Lower leg skin (tissue), 4 donors: ENCODE measurements around the gene CAPN5. TPM values are rescaled to one million over a fixed set of nuclear protein-coding genes. Genes with fewer than 3 reads are reported as not detected.

Source experiments
- DNase-seq, 2 donors: peaks; one replicate each; pipeline ENCODE4 v3.0.0-alpha.2; 2019; ENCODE audit warnings: low spot score in 2 of 2
- H3K4me3 ChIP-seq: fragments of 200-600 bp; sonication (generic); 2 replicates; pipeline ENCODE4 v1.5.1; 2017; ENCODE audit warnings: mild to moderate bottlenecking, low read depth; ENCODE audit not compliant: poor library complexity, severe bottlenecking
- CTCF ChIP-seq, 3 donors: fragments of 450-650 bp; IDR thresholded peaks; one replicate each; pipeline ENCODE4 v1.5.1; 2016; ENCODE audit warnings: antibody characterized with exemption in 3 of 3, mild to moderate bottlenecking in 3 of 3, moderate library complexity in 2 of 3
- POLR2A ChIP-seq, 2 donors: fragments of 450-650 bp; IDR thresholded peaks; one replicate each; pipeline ENCODE4 v1.6.1; 2016 to 2017; ENCODE audit warnings: antibody characterized with exemption in 2 of 2, mild to moderate bottlenecking in 1 of 2, moderate library complexity in 1 of 2
- WGBS, 2 donors: methylation state at CpG; one replicate each; pipeline ENCODE4 v1.1.5; 2018; 5-methylcytosine and 5-hydroxymethylcytosine counted together
- intact Hi-C: fragments of 100-400 bp; cut with DNase I; formaldehyde crosslinking; loops from one replicate; pipeline ENCODE4 v1.15.0; 2023; ENCODE audit warnings: low total_unique reads
- total RNA-seq, 4 donors: library from RNA; depleted of rRNA; stranded (reverse); fragments of >200 nt; gene quantifications; one replicate each; pipeline ENCODE4 v1.1.0, GENCODE V29; 2016

Gene CAPN5
- total RNA-seq, 4 donors from 2014 or later: 0.38 to 1.9 (median 1.2) TPM

DNA sequence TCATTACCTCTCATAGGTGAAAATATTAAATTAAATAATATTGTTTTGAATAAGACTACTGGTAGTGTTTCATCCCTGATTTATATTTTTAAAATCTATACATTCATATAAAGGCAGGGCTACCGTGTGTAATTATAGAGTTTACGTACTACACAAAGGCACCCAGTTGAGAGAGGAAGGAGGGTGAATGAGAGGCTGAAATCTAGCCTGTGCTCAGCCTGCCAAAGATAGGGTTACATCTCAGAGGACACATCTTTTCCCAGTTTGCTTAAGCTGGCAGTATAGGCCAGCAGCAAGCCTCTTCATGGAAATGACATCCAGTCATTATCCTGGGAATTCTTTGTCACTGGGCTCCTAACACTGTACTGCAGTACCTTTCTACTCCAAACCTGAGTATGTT lies 40.0 kb upstream of the CAPN5 start:
- 78 to 85% methylated on average over 2 of the region's 2 CpGs for WGBS, 2 donors
- no peak overlapping the region for H3K4me3 ChIP-seq
- no peak for DNase-seq
- no peak for TF ChIP-seq POLR2A (IDR thresholded peaks at IDR 0.05)
- TF ChIP-seq CTCF (IDR thresholded peaks at IDR 0.05): no peak
- intact Hi-C loops: no loop called here

DNA sequence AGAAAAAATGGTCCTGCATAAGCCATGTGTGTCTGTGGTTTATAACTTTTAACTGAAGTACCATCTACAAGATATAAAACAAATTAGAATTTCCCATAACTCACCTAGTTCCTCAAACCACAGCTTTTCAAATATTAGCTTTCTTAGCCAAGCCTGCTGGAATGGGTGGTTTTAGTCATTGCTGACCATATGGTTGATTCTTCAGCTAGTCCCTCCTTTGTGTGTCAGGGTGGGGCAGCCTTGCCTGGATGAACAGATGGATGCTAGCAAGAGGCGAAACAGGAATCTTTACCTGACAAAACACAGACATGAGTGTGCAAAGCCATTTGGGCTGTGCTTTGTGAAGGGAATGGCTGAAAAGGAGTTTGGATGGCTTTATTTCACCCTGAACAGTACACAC lies 39.5 kb upstream of the CAPN5 start:
- 68 to 85% methylated on average over 1 of the region's 1 CpG for WGBS, 2 donors
- intact Hi-C loops: no loop called here
- DNase-seq: no peak
- no peak for TF ChIP-seq CTCF (IDR thresholded peaks at IDR 0.05)
- no peak for TF ChIP-seq POLR2A (IDR thresholded peaks at IDR 0.05)
- H3K4me3 ChIP-seq: no peak overlapping the region

- TF ChIP-seq CTCF (IDR thresholded peaks at IDR 0.05) (no peak), POLR2A (IDR thresholded peaks at IDR 0.05) (no peak)
- WGBS, 2 donors: 41 to 49% methylated on average over 7 of the region's 7 CpGs
- DNase-seq: no peak
- no peak overlapping the region for H3K4me3 ChIP-seq
- intact Hi-C loops: loop anchor here (10.0 kb wide), 1 partner anchor 215 kb away; no protein-coding TSS in a partner anchor
Measured at GRCh38 chr11:77029829-77030228, 36.9 kb upstream of the CAPN5 start.

GRCh38 chr11:77030834-77031414 lies 35.8 kb upstream of the CAPN5 start:
- intact Hi-C loops: loop anchor here (10.0 kb wide), 1 partner anchor 216 kb away; no protein-coding TSS in a partner anchor
- H3K4me3 ChIP-seq: no peak overlapping the region
- TF ChIP-seq CTCF (IDR thresholded peaks at IDR 0.05) (no peak), POLR2A (IDR thresholded peaks at IDR 0.05) (no peak)
- WGBS, 2 donors: 72 to 74% methylated on average over 12 of the region's 12 CpGs
- no peak for DNase-seq

DNA sequence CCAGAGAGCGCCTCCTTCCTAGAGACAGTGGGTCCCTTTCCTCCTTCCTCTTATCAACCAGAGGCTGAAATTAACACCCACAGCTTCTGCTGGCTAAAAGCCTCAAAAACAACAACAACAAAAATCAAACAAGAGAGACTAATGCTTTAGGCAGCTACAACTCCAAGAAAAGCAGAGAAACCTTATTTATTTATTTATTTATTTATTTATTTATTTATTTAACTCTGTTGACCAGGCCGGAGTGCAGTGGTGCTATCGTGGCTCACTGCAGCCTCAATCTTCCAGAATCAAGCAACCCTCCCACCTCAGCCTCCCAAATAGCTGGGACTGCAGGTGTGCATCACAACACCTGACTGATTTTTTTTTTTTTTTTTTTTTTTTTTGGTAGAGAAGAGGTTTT lies 35.2 kb upstream of the CAPN5 start:
- 85 to 91% methylated on average over 3 of the region's 3 CpGs for WGBS, 2 donors
- TF ChIP-seq POLR2A (IDR thresholded peaks at IDR 0.05) (no peak), CTCF (IDR thresholded peaks at IDR 0.05) (no peak)
- intact Hi-C loops: loop anchor here (10.0 kb wide), 1 partner anchor 217 kb away; no protein-coding TSS in a partner anchor
- no peak overlapping the region for H3K4me3 ChIP-seq
- DNase-seq: no peak

GRCh38 chr11:77035039-77035438 lies 31.7 kb upstream of the CAPN5 start:
- DNase-seq: no peak
- TF ChIP-seq CTCF (IDR thresholded peaks at IDR 0.05): no peak
- no peak for TF ChIP-seq POLR2A (IDR thresholded peaks at IDR 0.05)
- WGBS, 2 donors: 46 to 65% methylated on average over 2 of the region's 2 CpGs
- intact Hi-C loops: loop anchor here (10.0 kb wide), 1 partner anchor 220 kb away; no protein-coding TSS in a partner anchor
- no peak overlapping the region for H3K4me3 ChIP-seq
